Measurements from ENCODE around the gene ST7. TPM values are rescaled to one million over a fixed set of nuclear protein-coding genes. Genes with fewer than 3 reads are reported as not detected.
"Not testable (repeated sequence)": the region's sequence is repeated elsewhere in the genome, so short reads cannot be mapped to it uniquely, and the experiment has no call there.

The ST7 gene
- total RNA-seq, 1 experiment from 2014 or later: 12.9 TPM

- no peak for DNase-seq (ENCODE audit: low spot score)
Observed at GRCh38 chr7:117025891-117026290, 72.6 kb downstream of the ST7 start.

- not testable (repeated sequence) for DNase-seq (ENCODE audit: low spot score)
Observed at GRCh38 chr7:117030346-117030745, 77.0 kb downstream of the ST7 start.

DNA sequence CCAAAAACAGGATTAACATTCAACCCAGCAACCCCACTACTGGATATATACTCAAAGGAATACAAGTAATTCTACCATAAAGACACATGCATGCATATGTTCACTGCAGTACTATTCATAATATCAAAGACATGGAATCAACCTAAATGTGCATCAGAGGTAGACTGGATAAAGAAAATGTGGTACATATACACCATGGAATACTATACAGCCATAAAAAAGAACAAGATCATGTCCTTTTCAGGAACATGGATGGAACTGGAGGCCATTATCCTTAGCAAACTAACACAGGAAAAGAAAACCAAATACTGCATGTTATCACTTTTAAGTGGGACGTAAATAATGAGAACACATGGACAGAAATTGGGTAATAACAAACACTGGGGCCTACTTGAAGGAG, 77.5 kb downstream of the ST7 start:
- DNase-seq (ENCODE audit: low spot score): not testable (repeated sequence)

- DNase-seq (ENCODE audit: low spot score): no peak
Observed at GRCh38 chr7:117032810-117033209, 79.5 kb downstream of the ST7 start.

DNA sequence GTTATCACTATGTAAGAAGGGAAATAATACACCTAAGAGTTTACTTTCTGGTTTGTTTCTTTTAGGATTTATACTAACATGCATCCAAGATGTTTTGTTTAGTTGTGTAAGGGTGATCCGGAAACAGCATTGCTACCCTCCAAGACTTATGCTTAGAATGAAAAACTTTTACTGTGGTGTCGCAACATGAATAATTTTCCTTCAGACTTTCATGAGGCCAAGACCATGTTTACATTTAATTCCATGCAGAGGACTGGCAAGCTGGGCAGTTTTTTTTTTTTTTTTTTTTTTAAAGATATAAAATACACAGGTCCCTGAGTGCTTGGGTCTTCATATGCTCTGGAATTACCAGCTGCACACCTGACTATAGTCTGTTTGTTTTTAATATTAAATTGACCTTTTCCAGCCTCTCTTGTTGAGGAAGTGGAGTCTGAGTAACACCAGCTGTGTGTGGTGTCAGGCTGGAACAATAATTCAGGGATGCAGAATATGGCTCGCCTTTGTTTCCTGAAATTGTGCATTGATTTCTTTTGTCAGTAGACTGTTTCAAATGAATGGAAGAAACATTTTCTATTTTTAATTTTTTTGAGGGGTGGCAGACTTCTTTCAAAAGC, 81.7 kb downstream of the ST7 start:
- no peak for DNase-seq (ENCODE audit: low spot score)

DNA sequence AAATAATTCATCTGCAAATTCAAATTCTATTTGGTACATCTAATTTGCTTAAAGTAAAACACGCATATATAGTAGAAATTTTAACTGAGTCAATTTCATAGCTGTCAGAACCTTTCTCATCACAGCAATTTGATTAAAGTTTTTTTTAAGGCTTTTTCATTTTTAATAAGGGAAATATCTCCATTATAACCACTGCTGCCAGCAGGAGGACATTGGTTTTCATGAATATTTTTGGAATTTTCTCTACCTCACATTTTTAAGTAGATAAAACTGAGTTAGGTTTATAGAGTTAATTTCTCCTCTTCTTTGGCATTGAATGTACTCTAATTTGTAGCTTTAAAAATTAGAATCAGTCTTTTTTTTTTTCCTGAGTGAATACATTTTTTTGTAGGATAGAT, 82.2 kb downstream of the ST7 start:
- no peak for DNase-seq (ENCODE audit: low spot score)

- no peak for DNase-seq (ENCODE audit: low spot score)
Observed at GRCh38 chr7:117036053-117036669, 82.9 kb downstream of the ST7 start.

GRCh38 chr7:117036836-117037235, 83.5 kb downstream of the ST7 start:
- no peak for DNase-seq (ENCODE audit: low spot score)

GRCh38 chr7:117038408-117038807, 85.1 kb downstream of the ST7 start:
- DNase-seq (ENCODE audit: low spot score): no peak

DNA sequence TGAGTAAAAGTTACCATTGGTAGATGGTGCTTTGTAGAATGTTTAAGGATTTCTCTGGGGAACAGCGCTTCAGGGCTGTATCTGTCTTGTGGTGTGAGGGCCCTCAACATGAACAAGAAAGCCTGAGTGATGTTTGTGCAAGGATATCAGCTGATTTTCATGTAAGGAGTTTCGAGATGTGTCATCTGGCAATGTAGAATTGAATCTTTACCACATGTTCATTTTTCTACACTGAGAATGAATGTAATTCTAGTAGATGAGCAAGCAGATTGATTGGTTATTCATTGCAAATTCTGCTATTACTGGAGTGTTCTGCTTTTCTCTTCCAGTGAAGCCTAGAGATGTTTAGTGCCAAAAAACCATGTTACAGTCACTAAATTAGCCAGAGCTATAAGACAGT, 87.7 kb downstream of the ST7 start:
- no peak for DNase-seq (ENCODE audit: low spot score)

DNA sequence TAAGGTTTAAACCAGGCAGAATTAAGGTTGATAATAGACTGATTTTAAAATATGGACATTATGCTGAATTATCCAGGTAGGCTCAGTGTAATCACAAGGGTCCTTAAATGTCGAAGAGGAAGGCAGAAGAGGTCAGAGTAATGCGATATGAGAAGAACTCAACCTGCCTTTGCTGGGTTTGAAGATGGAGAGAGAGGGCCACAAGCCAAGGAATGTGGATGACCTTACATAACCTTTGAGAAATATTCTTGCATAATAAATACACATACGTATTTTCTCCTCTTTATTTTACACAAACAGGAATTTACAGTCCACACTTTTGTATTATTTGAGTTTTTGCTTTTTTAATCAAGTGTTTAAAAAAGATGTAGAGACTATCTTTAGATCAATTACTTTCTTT, 88.5 kb downstream of the ST7 start:
- no peak for DNase-seq (ENCODE audit: low spot score)

DNA sequence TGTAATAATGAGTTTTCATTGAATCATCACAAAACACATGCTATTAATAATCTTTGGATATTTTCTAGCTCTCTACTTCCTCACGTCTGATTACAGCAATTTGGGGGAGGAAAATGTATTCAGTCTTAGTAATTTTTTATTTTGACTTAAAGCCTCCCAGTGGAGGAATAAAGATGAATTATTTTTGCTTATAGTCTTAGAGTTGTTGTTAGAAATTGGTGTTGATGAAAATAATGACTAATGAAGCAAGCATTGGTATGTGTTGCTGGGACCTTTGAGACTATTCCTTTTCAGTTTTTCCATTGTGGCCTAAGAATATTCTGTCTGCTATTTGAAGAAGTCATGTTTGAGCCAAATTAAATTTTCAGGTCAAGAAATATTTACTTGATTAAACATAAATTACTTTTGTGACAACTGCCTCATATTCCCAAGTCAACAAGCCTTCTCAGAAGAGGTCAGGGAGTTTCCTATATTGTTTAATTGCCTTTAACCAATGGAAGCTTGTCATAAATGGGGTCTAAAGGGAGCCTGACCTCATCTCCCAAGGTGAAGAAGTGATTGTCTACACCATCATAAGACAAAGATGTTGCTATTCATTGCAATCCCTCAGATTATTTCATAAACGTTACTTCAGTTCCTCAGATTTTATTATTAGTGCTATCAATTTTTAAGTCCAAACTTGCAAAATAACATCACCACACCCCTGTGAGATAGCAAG, 90.0 kb downstream of the ST7 start:
- DNase-seq (ENCODE audit: low spot score): no peak

GRCh38 chr7:117044664-117045063, 91.4 kb downstream of the ST7 start:
- no peak for DNase-seq (ENCODE audit: low spot score)

DNA sequence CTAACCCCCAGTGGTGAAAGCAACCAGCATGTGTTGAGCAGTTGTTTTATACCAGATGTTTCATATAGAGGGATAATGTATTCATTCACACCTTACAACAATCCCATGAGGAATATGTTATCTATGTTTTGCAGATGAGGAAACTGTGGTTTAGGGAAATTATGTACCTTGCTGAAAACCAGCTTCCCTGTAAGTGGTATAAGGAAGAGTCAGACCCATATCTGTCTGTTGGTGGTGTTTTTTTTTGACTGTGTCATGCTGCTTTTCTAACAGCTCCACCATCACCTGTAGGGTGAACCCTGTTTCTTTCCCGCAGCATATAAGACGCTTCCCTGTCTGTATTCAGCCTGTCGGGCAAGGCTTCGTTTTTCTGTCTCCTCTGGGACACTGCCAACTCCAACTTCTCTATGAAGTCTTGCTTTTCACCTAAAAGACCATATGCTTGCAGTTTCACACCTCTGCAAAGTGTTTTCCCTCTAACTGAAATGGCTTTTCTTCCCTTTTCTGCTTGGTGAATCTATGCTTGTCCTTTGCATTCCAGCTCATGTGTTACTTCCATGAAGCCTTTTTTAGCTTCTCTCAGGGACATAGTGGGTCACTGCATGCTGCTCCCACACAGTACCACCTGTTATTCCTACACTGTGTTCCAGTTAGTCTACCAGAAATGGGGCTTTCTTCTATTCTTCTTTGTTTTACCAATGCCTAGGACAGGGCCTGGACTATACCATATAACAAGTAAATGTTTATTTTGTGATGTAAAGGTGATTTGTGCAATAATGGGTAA, 92.8 kb downstream of the ST7 start:
- DNase-seq (ENCODE audit: low spot score): no peak

DNA sequence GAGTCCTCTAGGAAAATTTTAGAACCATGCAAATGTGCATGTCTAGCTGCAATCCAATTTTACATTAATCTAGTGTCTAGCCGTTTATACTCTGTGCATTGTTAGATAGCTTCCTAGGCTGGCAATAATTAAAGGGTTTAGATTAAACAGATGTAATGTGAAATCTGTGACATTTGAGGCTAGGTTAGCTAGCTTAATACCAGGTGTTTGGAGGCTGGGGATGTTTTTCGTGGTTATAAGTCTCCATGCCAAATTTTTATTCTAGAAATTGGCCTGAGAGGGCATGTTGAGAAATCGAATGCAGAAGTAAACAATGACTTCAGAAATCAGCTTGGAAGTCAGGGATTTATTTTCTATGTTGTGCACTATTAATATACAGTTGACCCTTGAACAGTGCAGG, 94.2 kb downstream of the ST7 start:
- DNase-seq (ENCODE audit: low spot score): no peak

DNA sequence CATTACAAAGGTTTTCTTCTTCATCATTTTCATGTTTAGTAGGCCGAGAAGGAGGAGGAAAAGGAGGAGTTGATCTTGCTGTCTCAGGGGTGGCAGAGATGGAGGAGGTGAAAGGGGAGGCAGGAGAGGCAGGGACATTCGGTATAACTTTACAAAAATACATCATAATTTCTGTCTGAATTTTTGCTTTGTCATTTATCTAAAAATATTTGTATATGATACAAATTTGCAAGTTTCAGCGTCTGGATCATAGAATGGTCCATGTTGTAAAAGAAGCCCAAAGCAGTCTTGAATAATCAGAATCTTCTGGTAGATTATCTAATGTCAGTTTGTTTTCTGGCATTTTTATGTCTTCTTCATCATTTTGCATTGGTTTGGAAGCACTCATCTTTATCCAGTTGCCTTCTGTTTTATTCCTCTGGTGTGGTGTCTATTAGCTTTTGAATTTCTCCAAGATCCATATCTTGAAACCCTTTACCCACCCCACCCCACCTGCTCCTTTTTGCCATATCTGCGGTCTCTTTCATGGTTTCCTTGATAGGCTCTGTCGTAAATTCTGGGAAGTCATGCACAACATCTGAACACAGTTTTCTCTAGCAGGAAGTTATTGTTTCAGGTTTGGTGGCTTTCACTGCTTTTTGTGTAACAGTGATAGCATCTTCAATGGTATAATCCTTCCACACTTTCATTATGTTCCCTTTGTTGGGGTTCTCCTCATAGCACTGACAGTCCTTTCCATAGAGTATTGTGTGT, 95.0 kb downstream of the ST7 start:
- no peak for DNase-seq (ENCODE audit: low spot score)

- no peak for DNase-seq (ENCODE audit: low spot score)
Observed at GRCh38 chr7:117048882-117049281, 95.6 kb downstream of the ST7 start.

DNA sequence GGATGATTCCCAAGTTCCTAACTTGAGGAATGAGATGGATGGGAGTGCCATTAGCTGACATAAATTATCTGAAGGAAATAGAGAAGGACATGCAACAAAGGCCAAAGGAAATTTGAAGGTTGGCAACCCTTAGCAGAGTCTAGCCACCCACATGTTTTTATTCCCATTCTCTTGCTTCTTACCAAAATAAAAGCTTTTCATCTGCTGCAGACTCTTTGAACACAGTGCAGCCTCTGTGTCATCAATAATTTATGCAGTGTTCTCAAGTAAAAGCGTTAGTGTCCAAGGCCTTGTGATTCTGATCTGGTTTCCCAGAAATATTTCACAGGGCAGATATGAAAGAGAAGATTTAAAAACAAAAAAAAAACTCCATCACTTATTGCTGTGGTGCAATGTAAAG, 98.5 kb downstream of the ST7 start:
- DNase-seq (ENCODE audit: low spot score): no peak

DNA sequence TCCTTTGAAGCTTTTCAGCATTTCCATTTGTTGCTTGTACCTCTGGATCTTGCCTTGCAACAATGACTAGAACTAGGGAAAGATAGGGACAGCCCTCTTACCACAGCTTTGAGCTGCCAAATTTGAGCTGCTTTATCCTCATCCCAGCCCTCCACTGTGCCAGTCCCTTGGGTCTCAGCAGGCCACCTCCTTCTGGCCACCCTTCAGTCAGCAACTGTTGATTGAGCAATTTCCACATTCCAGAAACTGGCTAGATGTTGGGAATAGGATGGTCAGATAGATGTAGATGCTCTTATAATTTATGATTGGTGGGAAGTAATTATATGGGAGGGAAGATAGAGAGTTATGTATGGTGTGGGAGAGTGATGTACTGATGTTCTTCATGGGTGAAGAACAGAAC, 100.1 kb downstream of the ST7 start:
- no peak for DNase-seq (ENCODE audit: low spot score)

DNA sequence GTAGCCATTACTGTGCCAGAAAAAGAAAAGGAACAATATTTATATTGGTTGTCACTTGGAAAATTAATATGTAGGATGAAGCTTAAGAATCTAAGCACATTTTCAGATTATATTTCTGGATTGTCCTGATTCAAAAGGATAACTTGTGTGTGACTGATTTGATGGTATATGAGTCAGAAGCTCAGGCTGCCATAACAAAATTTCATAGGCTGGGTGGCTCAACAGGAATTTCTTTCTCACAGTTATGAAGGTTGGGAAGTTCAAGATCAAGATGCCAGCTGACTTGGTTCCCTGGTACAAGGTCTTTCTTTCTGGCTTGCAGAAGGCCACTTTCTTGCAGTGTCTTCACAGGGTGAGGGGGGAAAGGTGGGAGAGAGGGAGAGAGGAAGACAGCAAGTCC, 108.5 kb downstream of the ST7 start:
- DNase-seq (ENCODE audit: low spot score): no peak

GRCh38 chr7:117062300-117062699, 109.0 kb downstream of the ST7 start:
- no peak for DNase-seq (ENCODE audit: low spot score)

DNA sequence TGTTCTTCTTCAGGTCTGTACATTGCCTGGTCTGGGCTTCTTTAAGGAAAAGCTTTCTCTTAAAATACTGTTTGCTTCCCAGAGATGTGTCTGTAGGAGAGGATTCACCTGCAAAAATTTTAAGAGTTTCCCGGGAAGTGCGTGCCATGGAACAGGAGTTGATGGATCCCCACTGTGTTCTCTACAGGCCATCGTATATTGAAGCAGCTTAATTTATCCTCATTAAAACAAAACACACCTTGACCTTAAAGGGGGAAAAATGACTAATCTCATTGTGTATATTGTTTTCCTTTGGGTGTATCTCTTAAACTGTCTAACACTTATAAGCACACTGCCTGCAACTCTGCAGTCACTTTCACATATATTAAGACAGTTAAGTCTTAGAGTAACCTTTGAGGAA, 111.4 kb downstream of the ST7 start:
- no peak for DNase-seq (ENCODE audit: low spot score)
